NK-92 treated with Interleukin-12 subunit alpha and Interleukin-12 subunit beta, amount 100 ng/mL, for 24 hours (cell line): ENCODE data around the gene FAM120B.
A peak's percentile ranks its signal among the peaks of the same experiment; 100 is the strongest.
"Not testable (repeated sequence)": the region's sequence is repeated elsewhere in the genome, so short reads cannot be mapped to it uniquely, and the experiment has no call there.

Source experiments
- DNase-seq: peaks from one replicate; lab custom pipeline; 2025; lab: John Stamatoyannopoulos, UW

FAM120B gene, protein sequence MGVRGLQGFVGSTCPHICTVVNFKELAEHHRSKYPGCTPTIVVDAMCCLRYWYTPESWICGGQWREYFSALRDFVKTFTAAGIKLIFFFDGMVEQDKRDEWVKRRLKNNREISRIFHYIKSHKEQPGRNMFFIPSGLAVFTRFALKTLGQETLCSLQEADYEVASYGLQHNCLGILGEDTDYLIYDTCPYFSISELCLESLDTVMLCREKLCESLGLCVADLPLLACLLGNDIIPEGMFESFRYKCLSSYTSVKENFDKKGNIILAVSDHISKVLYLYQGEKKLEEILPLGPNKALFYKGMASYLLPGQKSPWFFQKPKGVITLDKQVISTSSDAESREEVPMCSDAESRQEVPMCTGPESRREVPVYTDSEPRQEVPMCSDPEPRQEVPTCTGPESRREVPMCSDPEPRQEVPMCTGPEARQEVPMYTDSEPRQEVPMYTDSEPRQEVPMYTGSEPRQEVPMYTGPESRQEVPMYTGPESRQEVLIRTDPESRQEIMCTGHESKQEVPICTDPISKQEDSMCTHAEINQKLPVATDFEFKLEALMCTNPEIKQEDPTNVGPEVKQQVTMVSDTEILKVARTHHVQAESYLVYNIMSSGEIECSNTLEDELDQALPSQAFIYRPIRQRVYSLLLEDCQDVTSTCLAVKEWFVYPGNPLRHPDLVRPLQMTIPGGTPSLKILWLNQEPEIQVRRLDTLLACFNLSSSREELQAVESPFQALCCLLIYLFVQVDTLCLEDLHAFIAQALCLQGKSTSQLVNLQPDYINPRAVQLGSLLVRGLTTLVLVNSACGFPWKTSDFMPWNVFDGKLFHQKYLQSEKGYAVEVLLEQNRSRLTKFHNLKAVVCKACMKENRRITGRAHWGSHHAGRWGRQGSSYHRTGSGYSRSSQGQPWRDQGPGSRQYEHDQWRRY

DNA sequence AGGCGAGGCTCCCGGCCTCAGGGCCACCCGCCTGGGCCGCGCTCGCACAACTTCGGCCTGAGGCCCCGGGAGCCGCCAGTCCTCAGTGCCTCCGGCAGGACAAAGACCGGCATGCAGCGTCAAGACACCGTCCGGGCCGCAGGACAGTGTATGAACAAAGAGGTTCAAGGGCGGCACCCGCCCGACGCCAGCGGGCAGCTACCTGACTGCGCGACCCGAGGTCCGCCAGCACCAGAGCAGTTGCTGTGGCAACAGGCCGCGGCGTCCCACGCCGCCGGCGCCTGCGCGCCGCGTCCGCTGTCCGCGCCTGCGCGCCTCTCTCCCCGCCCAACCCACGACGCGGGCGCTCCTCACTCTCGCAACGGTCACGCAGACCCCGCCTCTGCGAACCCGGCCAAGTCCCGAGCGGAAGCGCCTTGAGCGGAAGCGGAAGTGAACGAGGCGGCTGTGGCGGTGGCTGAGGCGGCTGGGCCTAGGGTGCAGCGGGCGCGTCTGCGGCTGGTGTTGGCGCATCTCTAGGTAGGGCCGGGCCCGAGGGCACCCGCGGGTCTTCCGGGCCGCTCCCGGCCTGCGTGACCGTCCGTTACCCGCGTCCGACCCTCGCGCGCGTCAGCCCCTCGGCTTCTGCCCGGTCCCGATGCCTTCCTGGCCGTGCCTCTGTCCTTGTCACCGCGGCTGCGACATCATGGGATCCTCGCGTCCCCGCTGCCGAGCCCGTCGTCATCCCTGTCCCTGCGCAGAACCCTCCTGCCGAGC lies at the start of gene FAM120B:
Gene FAM120B (plus strand): TSS at position 435 of the 756 bp plus-strand sequence. CDS start 10,633 bp downstream, outside the sequence.
- peak; percentile 94 for DNase-seq

DNA sequence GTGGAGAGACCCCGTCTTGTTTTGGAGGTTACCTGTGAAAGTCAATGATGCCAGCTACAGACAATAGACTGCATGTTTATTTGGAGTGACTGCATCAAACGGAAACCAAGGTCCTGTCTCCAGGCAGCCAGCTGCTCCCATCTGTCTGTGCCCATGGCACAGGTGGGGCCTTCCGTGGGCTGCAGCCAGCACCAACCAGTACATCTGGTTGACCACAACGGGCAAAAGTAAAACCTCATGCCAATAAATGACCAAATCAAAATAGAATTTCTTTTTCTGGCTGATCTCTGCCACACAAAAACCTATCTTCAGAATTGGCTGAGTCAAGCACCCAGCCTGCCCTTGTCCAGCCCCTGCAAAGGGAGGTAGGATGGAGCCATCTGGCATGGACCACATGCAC lies 49.2 kb upstream of the FAM120B start:
- DNase-seq = no peak

DNA sequence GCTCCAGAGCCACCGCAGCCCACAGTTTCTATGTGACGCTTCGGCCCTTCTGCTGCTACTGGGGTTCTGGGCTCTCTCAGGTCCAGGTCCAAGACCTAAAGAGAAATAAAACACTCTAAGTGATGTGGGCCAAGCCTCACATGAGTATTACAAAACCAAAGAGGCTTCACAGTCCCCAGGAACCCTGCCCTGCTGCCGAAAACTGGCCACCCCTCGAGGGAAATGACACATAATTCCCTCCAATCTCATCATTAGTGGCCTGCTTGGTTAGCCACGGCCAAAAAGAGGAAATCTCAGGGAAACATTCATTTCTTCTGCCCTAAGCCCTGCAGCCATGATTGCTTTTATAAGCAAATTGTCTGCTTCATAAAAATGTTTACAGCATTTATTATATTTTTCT lies 48.2 kb upstream of the FAM120B start:
- DNase-seq = no peak

DNA sequence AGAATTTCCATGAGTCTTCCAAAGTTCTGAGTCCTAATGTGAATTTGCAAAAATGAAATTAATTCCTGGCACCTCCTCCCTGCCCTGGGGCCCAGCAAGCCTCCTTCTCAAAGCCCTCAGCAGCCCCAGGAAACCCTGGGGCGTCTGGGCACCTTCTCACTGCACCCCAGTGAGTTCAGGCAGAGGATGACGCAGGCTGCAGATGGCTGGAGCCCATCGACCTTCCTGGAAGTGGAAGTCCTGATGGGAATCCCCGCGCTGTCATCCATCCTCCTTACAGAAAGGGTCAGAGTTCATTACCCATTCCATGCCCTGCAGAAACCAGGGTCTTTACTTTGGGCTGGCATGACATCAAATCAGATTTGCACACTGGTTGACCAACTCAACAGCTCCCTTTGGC lies 47.3 kb upstream of the FAM120B start:
- no peak for DNase-seq

DNA sequence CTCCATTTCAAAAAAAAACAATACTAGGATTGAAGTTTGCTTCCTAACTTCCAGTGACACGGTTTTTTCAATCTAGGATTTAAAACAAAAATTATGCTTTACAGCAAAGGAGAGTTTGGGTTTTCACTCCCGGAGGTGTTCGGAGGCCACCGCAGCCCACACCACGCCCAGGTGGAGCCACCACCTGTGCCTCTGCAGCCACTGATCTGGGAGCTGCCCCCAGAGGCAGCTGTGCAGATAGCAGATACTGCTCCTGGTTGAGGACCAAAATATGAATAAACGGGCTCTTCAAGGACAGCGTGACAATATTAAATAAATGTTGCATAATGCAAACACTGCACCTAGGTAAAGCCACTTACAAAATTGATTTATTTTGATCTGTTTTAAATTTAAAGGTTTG lies 45.9 kb upstream of the FAM120B start:
- DNase-seq = no peak

DNA sequence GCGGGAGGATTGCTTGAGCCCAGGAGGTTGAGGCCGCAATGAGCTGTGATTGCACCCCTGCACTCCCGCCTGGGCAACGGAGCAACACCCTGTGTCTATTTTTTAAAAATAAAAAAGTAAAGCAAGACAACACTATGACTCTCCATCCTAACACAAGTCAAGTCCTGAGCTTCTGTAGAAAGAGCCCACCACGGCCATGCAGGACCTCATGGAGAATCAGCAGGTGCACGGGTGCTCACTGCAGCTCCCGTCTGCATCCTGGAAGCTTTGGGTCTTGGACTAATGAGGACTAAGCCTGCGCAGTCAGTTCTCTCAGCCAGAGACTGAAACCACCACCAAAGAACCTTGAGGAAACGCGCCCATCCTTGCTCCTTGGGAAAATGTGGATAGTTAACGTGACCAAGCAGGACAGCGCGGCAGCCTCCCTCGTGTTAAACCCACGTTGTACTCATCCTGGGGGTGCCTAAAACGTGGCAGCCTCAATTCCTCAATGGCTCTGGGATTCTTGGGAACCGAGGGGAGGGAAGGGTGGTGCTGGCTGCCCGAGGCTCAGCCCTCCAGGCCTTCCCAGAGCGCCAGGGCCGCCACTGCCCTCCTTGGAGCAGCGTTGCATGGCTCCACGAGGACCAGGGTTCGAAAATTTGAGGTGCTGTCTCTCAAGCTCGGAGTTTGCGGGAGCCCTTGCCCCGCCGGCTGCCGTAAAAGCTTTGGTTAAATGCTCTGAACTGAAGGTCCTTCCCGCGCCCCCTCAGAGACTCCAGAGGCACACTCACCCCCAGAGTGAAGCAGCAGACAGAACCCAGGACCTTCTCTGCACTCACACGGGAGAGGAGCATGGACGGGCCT lies 44.7 kb upstream of the FAM120B start:
- DNase-seq = no peak

DNA sequence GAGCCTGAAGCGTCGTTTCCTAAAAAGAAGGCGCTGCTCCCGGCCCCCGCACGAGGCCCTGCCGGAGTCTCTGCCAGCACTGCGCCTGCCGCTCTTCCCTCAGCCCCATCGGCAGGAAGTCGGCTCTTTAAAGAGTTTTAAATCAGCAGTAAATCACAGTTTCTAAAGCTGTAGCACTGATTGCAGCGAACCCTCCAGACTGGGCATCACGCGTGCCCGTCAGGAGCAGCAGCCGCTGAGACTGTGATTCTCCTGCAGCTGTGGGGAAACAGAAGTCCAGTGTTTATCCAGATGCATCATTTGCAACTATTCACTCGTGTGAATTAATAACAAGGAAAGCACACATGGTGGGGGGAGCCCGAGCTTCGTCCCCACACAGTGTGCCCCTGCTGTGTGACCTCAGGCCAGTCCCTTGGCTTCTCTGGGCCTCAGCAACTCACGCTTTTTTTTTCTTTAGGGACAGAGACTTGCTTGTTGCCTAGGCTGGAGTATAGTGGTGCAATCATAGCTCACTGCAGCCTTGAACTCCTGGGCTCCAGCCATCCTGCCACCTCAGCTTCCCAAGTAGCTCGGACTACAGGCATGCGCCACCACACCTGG lies 44.0 kb upstream of the FAM120B start:
- no peak for DNase-seq

DNA sequence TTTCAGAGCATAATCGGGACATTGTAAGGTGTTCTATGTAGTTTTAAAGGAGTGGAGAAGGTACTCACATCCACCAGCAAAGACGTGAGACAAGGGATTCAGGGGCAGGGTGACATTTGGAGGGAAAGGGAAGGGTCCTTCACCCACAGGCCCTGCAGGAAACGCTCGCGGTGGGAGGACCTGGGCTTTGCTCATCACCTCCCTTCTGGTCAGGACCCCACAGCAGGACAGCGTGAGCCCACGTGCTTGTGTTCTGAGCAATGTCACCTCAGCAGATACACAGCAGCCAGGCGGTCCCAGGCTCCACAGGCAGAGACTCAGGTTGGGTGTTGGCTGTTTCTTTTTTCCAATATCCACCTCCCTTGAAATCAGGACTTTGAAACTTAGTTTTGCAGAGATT lies 43.1 kb upstream of the FAM120B start:
- DNase-seq = no peak

DNA sequence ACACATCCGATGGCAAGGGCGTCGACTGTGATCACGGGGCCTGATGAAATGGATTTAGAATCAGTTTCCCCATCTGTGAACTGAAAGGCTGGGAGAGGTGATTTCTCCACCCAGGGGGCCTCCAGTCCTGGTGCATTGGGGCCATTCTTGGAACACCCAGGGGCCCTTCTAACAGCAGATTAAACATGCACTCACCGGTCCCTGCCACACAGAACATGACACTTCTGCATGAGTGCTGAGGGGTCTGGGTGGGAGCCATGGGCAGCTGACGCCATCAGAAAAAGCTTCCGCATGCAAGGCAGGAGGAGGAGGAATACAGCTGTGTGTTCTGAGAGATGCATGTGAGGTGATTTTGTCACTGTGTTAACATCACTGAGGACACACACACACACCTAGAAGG lies 42.5 kb upstream of the FAM120B start:
- no peak for DNase-seq

DNA sequence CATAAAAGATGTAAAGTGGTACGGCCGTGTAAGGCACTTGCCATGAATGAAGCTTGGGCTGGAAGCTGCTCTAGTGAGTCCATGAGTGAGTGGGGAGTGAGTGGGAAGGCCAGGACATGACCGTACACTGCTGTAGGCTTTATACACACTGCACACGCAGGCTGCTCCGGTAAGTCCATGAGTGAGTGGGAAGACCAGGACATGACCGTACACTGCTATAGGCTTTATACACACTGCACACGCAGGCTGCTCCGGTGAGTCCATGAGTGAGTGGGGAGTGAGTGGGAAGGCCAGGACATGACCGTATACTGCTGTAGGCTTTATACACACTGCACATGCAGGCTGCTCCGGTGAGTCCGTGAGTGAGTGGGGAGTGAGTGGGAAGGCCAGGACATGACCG lies 41.9 kb upstream of the FAM120B start:
- not testable (repeated sequence) for DNase-seq

DNA sequence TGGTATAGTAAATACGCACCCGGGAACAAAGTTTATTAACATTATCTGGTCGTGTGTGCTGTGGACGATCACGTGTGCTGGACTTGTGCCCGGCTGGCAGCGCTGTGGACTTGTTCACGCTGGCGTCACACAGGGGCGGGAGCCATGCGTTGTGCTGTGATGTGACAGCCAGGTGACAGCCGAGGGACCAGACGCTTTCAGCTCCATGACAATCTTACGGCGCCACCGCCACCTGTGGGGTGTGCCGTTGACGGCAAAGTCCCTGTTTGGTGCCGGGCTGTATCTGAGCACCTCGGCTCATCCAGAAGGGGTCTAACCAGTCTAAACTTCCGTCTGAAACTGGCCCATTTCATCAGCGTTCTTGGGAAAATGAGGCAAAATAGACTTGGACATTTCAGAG lies 40.9 kb upstream of the FAM120B start:
- DNase-seq = no peak

DNA sequence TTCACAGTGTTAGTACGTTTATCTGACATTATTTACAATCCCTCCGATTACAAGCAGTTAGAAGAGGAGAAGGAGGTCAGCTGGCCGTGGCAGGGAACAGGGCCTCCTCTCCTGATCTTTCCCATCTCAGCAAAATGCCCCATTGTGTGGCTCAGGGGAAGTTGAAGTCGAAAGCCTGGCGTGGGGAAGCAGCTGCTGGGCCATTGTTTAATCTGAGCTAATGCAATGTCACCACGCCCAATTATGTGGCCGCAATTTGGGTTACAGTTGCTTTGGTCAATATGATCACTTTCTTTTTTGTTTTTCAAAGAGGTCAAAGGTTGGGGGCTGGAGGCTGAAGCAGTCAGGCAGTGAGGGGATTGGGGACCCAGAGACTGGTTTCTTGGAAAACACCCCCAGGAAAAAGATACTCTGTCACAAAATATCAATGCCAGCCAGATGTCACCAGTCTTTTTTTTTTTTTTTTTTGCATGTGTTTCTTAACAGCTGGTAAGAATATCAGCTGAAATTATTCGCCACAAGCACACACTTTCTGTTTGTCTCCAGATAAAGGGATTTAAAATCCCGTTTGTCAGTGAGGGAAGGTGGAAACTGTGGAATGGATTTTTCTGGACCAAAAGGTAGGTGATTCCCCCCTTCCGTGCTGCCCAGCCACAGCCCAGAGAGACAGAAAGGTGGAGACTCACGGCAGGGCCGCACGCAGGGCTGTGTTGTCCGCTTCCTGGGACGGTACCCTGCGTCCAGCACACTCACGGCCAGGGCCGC lies 40.3 kb upstream of the FAM120B start:
- DNase-seq = no peak

DNA sequence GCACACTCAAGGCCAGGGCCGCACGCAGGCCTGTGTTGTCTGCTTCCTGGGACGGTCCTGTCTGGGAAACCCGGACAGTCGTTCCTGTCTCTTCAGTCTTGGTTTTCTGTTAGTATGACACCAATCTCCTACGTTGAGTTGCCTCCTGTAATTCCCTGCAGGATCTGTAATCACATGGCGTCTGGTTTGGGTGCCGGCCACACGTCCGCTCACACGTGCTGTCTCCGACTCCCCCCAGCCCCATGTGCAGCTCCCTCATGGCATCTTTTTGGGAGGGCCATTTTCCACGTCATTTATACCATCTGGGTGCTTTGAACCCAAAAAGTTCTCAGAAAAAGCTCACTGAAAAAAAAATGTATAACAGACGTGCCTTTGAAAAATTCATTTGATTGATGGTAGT lies 38.9 kb upstream of the FAM120B start:
- DNase-seq = no peak

DNA sequence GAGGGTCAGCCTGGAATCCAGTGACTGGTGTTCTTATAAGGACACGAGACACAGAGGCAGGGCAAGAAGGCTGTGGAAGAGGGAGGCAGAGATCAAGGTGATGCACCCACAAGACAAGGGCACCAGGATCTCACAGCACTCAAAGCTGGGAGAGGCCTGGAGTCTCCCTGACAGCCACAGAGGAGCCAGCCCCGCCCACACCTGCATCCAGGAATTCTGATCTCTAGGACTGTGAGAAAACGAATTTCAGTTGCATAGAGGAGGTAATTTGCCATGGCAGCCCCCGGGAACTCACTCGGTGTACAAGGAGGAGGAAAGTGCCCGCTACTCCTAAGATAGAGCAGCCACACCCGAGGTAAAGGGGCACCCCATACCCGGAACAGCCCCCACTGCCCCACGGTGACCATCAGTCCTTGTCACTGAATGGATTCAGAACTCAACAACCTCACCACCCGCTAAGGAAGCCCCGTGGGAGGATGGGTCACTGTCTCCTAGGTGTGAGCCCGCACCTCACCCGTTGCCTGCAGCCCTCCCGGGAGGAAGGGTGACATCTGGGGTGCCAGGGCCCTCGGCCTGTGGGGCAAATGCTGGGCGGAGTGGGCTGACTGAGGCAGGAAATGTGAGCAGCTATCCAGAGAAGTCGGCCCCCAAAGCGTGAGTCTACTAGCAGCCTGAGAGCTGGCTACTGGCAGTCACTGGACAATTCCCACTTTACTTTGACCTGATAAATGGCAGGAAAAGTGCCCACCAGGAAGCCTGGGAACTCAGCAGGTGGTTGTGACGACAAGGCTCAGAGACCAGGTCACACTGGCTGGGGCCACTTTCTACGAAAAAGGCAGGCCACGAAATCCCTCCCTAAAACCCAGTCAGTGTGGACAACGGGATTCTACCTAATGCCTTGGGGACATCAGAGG lies 38.1 kb upstream of the FAM120B start:
- no peak for DNase-seq

DNA sequence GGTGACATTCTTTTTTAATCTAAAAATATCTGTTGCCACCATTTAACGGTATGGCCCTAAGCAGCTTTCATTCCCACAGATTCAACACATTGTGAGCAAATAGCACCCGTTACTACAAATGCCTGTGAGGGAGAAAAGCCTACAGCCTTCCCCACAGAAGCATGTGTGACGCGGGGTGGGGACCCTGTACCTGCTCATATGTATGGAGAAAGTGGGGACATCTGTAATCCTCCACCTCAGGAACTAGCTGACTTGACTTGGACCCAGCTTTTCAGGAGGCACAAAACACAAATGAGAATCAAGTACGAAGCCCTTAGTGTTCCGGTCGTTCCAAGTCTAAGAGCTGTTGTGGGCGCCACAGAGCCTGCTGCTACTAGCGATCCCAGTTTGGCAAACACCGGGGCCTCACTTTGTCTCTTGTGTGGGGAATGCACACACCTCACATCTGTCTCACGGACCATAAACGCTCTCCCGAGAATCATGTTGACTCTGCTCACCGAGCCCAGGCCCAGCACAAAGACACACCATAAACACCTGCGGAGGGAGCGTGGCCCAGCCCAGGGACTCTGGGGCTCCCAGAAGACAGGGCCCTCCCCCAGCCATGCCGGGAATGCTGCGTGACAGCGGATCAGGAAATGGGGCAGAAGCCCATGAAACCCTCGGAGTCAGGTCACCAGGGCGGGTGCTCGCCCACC lies 37.3 kb upstream of the FAM120B start:
- no peak for DNase-seq

DNA sequence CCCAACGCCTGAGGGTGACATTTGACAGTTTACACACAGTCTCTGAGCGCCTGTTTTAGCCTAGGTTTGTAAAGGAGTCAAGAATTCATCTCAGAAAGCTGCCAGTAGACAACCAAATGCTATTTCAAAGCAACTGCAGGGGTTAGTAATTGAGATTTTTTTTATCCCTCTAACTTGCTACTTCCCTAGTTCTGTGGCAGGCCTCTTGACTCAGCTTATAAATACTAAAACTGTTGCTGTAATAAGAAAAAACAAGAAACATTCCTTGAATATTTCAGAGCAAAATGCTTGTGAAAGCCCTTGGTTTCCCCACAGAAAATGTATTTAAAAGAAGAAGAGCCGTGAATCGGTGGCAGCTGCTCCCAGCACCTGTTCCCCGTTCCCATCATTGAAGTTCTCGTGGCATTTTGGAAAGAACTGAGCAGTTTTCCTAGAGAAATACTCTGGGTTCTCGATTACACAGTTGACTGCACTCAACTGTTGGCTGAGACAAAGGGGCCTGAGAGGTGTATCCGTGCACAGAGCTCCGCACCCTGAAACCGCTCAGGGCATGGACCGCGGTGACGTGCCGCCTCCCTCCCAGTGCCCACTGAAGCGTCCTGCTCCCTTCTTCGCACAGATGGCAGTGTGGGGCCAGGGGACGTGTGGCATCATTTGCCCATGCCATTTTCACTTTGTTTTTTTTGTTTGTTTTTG lies 36.6 kb upstream of the FAM120B start:
- DNase-seq = no peak

DNA sequence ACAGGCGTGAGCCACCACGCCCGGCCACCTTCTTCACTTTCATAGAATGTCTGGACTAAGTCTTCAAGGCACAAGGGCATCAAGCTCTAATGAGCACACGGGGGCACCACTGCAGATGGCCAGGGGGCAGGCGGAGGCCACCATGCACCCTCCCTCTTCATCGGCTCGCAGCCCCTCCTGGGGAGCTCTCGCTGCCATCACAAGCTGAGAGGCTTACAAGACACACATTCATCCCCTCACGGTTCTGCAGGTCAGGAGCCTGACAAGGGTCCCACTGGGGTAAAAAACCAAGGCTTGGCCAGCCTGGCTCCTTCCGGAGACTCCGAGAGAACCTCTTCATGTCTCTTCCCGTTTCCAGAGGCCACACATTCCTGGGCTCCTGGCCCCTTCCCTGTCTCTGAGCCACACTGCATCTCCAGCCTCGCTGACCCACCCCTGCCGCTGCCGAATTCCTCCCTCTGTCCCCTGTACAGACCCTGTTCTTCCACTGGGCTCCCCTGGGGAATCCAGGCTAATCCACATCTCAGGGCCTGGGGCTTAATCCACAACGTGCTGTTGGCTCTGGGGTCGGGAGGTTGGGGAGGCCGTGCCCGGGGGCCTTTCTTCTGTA lies 35.5 kb upstream of the FAM120B start:
- no peak for DNase-seq
